K562 treated with DMSO at 1 percent for 24 hours (cell line): ENCODE measurements around the gene SVIL. TPM values are rescaled to one million over a fixed set of nuclear protein-coding genes. Genes with fewer than 3 reads are reported as not detected.

ENCODE experiments used
- total RNA-seq: library from RNA; unstranded; fragments of 300-600 nt; gene quantifications from 2 replicates; pipeline ENCODE4 v1.2.3, GENCODE V29; 2022; ENCODE audit warnings: low read depth; ENCODE audit not compliant: insufficient read depth

Gene SVIL
- 0.14 TPM in 1 of 2 replicates, not detected in the other for total RNA-seq

DNA sequence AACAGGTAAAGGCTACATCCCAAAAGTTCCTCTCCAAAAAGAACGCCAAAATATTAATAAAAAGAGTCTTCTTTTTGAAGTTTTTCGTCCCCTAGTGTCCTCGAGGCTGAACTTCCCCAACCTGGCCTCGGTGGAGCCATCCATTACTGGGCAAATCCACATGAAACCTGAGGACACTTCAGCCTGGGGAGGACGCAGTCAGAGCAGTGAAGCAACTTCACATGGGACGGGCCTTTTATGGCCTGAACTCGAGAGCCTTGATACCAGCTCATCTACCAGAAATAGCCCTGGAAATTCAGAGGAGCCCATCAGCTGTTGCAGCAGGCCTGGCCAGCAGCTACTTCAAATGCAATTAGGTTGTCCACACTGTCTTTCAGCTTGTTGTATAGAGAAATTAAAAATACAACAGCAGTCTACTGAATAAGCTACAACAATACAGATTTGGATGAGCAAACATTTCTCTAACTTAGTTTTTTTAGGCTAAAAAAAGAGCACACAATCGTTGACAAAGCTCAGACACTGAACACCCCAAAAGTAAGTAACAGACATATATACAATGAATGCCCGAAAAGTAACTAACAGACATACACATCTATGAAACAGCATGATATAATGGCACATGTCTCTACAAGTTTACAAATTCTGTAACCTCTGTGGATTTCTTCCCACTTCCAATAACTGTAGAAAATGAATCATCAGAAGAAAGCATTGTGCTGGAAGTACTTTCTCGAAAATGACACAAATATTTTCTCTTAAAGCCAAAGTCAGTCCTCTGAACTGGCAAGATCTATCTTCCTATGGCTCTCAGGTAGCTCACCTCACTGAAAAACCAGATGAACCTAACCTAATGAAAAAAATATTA lies at the start of gene SVIL:
Gene SVIL (minus strand): TSS at position 208 of the 862 bp plus-strand sequence. CDS start 79,913 bp downstream, outside the sequence.

